Activated naive CD4-positive, alpha-beta T cell treated with anti-CD3 and anti-CD28 coated beads, Interleukin-2, amount 50 U/mL, for 72 hours (primary cell): ENCODE results near the gene FABP3. TPM values are rescaled to one million over a fixed set of nuclear protein-coding genes. Genes with fewer than 3 reads are reported as not detected.

Experiments
- total RNA-seq, 2 donors: library from RNA; stranded (reverse); gene quantifications; one replicate each; pipeline ENCODE4 v1.2.3, GENCODE V29; 2022

FABP3 gene
- total RNA-seq, 2 donors from 2014 or later: not detected

Other genes with a start within 250 kb of the FABP3 start
- gene NKAIN1, start 133.2 kb downstream of the FABP3 start, total RNA-seq: not detected
- 100 to 1,000 TPM in 1 of 2 donors, 10 to 100 TPM in 1; 94.8 to 103 TPM for gene SNRNP40, start 76.3 kb downstream of the FABP3 start, total RNA-seq
- 10 to 100 TPM; 15.1 to 31.1 TPM for gene ZCCHC17, start 76.0 kb downstream of the FABP3 start, total RNA-seq
- under 1 TPM in 1 of 2 donors, not detected in 1; 0.59 TPM for gene SERINC2, start 40.1 kb upstream of the FABP3 start, total RNA-seq
- not detected for gene TINAGL1, start 203.4 kb upstream of the FABP3 start, total RNA-seq
- not detected for gene HCRTR1, start 244.6 kb upstream of the FABP3 start, total RNA-seq